GM19025 (cell line): Measurements from ENCODE around the gene NAPSA.
"Not testable (repeated sequence)": the region's sequence is repeated elsewhere in the genome, so short reads cannot be mapped to it uniquely, and the experiment has no call there.

Experiments used
- ATAC-seq: cut with Tn5 transposase; IDR thresholded peaks from one replicate; pipeline ENCODE4 v1.9.1; 2021; ENCODE audit warnings: mild to moderate bottlenecking, low read depth, moderate library complexity; ENCODE audit not compliant: unreplicated experiment

The NAPSA gene

DNA sequence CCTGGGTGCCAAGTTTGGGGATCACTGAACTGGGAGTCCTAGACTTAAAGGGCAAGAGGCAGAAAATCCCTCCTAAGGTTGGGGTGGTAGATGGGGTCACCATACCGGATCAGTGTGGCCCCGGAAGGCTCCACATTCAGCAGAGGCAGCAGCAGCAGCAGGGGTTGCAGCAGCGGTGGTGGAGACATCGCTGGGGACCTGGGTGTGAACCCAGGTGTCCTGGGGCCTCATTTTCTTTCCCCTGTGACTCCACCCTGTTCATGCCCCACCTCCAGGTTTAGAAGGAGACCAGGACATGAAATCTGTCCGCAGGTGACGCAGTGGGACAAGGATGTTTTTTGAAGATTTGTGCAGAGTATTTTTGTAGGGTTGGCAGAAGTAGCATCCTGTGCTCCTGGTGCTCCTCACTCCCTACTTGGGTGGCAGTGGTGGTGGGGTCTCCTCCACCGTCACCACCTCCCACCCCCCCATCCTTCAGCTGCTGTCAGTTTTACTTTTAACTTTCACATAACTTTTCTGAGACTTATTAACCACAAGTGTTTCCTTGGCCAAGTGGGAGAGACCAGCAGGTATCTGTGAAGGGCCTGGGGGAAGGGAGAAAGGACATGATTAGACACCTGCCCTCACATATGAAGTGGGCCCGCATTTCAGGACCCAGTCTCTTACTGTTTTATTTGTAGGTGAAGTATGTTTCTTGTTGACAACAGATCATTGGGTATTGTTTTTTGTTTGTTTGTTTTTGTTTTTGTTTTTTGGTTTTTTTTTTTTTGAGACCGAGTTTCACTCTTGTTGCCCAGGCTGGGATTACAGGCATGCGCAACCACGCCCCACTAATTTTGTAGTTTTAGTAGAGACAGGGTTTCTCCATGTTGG, at the start of gene NAPSA:
TSS of gene NAPSA (minus strand) at position 206 of the 873 bp plus-strand sequence. CDS start at position 188, 18 bp downstream.
- ATAC-seq: no peak

DNA sequence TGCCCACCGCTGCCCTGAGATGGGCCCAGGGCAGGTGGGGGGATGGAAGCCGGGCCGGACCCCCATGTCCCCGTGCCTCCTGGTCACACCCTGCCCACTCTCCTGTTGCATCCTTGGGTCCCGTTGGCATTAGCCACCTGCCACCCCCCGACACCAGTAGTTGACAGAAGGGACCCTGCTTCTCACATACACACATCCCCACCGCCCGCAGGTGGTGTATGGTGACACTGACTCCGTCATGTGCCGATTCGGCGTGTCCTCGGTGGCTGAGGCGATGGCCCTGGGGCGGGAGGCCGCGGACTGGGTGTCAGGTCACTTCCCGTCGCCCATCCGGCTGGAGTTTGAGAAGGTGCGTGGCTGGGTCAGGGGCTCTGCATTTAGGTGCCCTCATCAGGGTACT, 48.1 kb upstream of the NAPSA start:
- ATAC-seq: no peak

DNA sequence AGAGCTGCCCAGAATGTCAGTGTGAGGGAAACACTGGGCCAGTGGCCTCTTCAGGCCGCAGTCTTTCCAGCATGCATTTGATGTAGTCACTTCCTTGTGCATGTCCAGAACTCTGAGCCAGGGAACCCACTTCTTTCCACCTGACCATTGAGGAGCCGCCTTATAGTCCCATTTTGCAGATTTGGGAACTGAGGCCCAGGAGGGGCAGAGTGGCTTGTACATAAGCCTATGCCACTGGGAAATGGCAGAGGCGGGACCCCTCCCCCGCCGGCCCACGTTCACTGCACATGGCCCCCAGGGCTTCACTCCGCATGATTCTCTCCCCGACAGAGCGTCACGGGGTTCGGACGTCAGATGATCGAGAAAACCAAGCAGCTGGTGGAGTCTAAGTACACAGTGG, 47.7 kb upstream of the NAPSA start:
- no peak for ATAC-seq

DNA sequence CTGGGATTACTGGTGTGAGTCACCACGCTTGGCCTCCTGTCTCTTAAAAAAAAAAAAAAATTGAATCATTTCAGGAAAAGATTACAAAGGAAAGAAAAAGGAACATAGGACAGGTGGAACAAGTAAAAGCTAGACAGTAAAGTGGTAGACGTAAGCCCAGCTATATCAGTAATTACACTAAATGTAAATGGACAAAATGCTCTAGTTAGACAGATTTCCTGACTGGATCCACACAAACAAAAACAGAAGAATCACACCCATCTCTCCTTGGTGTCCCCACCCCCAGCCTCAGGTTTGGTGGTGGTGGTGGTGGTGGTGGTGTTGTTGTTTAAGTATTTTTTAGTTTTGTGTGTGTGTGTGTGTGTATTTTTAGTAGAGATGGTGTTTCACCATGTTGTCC, 47.0 kb upstream of the NAPSA start:
- no peak for ATAC-seq

DNA sequence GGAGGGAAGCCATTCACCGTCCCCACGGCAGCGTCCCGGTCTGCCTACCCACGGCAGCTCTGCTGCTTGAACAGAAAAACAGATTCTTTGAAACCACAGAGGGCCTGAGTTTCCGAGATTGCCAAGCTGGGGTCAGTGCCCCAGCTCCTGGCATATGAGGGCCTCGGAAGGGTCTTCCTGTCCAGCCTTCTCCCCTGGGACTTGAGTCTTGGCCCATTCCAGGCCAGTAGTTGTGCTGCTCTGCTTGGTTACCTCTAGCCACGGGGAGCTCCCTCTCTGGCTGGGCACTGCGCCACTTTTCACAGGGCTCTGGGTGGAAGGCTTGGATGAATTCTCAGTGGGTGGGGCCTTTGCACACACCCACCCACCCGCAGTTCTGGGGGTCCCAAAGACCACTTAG, 44.7 kb upstream of the NAPSA start:
- ATAC-seq: no peak

DNA sequence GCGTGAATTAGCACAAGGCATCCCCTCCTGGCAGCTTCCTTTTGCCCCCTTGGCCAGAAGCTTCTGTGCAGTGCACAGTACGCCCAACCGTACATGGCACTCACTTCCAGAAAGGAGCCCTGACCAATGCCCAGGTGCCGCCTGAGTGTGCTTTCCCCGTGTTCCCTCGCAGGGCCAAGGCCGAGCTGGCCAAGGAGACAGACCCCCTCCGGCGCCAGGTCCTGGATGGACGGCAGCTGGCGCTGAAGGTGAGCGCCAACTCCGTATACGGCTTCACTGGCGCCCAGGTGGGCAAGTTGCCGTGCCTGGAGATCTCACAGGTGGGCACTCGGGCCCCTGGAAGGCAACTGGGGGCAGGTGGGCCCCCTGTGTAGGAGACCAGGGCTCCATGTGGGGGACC, 43.9 kb upstream of the NAPSA start:
- no peak for ATAC-seq

DNA sequence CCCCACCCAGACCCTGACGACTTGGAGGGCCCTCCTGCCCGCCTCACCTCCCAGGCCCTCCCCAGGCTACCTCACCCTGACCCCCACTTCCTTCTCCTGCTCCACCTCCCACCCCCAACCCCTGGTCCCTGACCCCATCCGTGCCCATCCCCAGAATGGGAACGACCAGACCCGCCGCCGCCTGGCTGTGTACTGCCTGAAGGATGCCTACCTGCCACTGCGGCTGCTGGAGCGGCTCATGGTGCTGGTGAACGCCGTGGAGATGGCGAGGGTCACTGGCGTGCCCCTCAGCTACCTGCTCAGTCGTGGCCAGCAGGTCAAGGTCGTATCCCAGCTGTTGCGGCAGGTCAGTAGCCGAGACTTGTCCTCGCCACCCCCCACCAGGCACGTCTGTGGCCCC, 41.4 kb upstream of the NAPSA start:
- ATAC-seq: no peak

DNA sequence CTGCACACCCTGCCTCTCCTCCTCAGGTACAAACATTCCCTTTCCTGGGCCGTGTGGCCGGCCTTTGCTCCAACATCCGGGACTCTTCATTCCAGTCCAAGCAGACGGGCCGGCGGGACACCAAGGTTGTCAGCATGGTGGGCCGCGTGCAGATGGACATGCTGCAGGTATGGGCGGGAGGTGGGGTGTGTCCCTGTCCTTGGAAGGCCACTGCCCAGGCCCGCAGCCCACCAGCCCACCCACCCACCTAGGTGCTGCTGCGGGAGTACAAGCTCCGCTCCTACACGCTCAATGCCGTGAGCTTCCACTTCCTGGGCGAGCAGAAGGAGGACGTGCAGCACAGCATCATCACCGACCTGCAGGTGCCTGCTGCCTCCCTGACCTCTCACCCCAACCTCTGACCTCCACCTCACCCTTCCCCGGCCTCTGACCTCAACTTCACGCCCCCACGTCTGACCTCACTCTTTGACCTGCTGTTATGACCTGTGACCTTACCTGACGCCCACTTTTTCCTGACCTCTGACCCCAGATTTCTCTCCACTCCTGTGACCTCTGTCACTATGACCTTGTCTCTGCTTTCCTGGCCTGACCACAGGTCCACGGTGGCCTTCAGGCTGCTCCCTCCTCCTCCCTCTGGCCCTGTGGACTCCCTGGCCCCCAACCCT, 40.8 kb upstream of the NAPSA start:
- ATAC-seq: no peak

DNA sequence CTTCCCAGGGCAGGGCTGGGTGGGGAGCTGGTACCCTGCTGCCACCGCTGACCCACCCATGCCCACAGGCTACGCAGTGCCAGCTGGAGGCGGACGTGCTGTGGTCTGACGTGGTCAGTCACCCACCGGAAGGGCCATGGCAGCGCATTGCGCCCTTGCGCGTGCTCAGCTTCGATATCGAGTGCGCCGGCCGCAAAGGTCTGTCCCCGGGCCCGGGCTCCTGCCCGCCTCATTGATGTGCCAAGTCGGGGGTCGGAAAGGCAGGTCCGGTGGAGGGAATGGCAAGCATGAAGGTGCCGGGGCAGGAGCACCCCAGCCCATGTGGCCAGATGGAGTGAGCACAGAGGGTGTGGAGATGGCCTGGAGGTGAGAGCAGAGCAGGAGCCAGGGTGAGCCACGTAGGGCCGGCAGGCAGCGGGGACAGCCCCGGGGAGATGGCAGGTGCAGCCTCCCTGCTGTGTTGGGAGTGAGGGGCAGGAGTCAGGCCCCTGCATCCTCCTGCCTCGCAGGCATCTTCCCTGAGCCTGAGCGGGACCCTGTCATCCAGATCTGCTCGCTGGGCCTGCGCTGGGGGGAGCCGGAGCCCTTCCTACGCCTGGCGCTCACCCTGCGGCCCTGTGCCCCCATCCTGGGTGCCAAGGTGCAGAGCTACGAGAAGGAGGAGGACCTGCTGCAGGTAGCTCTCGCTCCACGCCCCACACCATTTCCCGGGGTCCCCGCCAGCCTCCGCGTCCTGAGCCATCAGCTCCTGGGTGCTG, 37.3 kb upstream of the NAPSA start:
- ATAC-seq: no peak

DNA sequence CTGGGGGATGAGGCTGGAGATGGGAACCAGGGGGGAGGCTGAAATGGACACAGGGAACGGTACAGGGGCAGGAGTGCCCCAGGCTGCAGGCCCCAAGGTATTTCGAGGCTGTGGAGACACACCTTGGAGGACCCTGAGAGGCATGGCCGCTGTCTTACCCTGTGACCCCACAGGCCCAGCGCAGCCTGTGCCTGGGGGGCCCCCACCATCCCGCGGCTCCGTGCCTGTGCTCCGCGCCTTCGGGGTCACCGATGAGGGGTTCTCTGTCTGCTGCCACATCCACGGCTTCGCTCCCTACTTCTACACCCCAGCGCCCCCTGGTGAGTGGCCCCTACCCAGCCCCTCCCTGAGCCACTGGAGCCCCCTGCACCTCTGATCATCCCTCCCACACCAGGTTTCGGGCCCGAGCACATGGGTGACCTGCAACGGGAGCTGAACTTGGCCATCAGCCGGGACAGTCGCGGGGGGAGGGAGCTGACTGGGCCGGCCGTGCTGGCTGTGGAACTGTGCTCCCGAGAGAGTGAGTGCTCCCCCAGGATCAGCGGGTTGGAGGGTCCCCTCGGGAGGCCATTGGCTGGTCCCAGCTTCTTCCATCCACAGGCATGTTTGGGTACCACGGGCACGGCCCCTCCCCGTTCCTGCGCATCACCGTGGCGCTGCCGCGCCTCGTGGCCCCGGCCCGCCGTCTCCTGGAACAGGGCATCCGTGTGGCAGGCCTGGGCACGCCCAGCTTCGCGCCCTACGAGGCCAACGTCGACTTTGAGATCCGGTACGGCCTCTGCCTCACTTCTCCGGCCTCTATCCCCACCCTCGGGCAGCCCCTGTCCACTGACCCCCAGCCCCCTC, 36.4 kb upstream of the NAPSA start:
- ATAC-seq: no peak

DNA sequence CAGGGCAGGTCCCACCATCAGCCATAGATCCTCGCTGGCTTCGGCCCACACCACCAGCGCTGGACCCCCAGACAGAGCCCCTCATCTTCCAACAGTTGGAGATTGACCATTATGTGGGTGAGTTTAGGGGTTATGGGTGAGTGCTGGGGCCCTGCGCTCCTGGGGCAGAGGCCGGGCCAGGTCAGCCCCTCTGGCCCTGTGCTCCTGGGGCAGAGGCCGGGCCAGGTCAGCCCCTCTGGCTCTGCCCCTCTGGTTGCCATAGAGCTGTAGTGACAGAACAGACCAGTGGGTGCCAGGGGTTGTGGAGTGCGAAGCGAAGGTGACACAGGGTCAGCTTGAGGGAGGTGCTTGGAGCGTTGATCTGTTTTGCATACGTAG, 33.9 kb upstream of the NAPSA start:
- ATAC-seq: no peak

DNA sequence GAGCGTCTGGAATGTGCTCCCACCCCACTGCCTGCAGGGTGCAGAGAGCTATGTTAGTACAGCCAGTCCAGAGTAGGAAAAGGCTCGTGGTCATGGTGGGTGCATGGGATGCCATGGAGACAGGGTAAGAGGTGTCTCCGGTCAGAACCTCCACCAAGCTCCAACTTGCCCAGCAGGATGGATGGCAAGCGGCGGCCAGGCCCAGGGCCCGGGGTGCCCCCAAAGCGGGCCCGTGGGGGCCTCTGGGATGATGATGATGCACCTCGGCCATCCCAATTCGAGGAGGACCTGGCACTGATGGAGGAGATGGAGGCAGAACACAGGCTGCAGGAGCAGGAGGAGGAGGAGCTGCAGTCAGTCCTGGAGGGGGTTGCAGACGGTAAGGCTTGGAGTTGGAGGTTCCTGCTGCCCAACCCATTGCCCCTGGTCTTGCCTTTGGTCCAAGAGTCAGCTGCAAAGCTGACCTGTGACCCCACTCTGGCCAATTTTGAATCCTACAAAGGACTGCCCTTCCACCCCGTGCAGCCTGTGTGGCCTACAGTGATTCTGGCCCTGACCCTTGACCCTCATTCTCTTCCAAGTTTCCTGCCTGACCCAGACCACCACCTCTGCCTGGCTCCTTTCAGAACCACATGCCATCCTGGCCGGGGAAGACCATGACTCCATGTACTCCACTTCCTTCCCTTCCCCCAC, 33.4 kb upstream of the NAPSA start:
- no peak for ATAC-seq

DNA sequence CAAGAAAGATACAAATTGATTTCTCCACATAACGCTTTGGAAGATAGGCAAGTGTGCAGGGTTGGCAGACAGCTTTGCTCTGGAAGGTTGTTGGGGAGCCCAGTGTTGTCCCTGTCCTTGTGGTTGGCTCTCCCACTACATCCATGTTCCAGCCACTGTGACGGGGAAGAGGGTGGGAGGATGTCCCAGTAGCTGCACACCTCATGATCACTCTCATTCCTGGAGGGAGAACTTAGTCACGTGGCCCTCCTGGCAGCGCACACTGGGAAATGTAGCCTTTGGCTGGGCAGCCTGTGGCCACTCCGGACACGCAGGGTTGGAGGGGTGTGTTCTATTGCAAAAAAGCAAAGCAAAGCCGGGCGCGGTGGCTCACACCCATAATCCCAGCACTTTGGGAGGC, 28.6 kb upstream of the NAPSA start:
- no peak for ATAC-seq

DNA sequence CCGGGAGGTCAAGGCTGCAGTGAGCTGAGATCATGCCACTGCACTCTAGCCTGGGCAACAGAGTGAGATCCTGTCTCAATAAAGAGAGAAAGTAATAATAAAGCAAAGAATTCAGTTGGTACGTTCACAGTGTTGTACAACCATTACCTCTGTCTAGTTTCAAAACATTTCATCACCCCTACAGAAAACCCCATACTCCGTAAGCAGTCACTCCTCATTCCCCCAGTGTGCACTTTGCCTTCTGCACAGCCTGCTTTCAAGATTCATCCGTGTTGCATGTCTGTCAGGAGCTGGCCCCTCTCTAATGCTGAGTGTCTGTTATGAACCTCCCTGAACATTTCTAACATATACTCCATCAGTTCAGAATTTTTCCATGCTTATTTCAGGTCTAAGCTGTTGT, 28.1 kb upstream of the NAPSA start:
- no peak for ATAC-seq

DNA sequence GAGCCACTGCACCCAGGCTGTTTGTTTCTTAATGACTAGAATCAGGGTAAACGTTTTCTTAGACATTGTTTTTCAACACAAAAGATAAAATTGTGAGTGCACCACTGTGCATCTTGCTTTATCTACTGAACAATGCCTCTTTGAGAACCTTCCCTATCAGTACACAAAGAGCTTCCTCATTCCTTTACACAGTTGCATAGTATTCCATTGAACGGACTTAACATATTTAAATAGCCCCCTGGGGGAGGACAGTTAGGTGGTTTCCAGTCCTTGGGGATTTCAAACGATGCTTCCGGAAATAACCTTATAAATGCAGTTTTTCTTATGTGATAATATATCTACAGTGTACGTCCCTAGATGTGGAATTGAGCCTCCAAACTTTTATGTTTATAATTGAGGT, 27.3 kb upstream of the NAPSA start:
- ATAC-seq: no peak

DNA sequence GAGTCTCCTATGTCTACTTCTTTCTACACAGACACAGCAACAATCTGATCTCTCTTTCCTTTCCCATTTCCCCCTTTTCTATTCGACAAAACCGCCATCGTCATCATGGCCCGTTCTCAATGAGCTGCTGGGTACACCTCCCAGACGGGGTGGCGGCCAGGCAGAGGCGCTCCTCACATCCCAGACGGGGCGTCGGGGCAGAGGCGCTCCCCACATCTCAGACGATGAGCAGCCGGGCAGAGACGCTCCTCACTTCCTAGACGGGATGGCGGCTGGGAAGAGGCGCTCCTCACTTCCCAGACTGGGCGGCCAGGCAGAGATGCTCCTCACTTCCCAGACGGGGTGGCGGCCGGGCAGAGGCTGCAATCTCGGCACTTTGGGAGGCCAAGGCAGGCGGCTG, 25.5 kb upstream of the NAPSA start:
- not testable (repeated sequence) for ATAC-seq

DNA sequence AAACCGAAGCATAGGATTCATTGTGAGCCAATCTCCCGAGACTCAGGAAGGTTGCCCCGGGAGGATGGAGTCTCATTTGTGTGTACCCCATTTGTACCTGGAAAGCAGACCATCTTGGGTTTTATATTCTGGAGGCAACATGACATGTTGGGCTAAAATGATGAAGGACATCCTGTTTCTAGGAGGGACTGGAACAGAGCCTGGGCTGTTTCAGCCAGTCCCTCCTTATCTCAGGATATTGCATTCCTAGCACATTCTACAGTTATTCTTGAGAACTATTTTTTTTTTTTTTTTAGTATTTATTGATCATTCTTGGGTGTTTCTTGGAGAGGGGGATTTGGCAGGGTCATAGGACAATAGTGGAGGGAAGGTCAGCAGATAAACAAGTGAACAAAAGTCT, 24.9 kb upstream of the NAPSA start:
- ATAC-seq: not testable (repeated sequence)

DNA sequence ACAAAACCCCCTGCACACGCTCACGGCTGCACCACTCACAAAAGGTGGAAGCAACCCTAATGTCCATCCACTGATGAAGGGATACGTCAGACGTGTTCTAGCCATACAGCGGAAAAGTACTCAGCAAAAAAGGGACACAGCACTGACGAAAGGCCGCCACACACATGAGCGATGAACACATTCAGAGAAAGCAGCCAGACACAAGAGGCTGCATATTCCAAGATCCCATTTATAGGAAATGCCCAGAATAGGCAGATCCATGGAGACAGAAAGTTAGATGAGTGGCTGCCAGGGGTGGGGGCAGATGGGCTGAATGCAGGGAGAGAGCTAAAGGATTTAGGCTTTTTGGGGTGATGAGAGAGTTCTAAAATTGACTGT, 22.4 kb upstream of the NAPSA start:
- no peak for ATAC-seq

DNA sequence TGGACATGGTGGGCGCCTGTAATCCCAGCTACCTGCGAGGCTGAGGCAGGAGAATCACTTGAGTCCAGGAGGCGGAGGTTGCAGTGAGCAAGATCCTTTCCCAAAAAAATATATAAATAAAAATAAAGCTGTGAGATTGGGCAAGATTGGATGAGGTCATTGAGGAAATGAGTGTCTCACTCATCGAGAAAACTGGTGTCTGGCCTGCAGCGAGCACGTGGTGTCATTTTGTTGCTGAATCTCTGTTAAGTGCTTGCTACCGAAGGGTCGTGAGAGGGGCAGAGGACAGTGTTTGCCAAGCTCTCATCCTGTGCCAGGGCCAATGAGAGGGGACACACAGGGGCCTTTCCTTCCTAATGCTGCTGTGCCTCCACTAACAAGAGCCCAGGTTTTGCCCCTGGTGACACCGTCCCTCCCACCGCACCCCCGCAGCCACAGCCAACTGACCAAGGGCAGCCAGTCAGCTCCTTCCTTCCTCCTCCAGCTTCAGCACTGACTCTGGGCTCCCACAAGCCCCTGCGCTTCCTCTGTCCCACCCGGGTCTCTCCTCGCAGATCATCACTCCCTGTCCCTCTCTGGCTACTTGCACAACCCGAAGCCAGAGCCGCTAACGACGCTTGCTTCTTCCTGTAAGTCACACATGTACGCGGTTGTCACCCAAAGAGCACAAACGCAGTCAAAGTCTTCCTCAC, 21.9 kb upstream of the NAPSA start:
- ATAC-seq: no peak
